Endometrial microvascular endothelial cells (primary cell): ENCODE measurements around the gene MYCBP. TPM values are rescaled to one million over a fixed set of nuclear protein-coding genes. Genes with fewer than 3 reads are reported as not detected.
"Not testable (repeated sequence)": the region's sequence is repeated elsewhere in the genome, so short reads cannot be mapped to it uniquely, and the experiment has no call there.

ENCODE experiments used
- in situ Hi-C: cut with HindIII; loops from 2 replicates; pipeline ENCODE4 v1.10.0; 2017; ENCODE audit warnings: low sequenced_read_pairs, low pct_unique_long_range_greater_than_20kb; ENCODE audit errors: inconsistent ontology term
- total RNA-seq: library from RNA; depleted of rRNA; stranded (reverse); fragments of >200 nt; gene quantifications from one replicate; pipeline ENCODE4 v1.2.3, GENCODE V29; 2015; ENCODE audit errors: inconsistent ontology term

Gene MYCBP
- total RNA-seq, 1 donor from 2014 or later, result 23.0 TPM

DNA sequence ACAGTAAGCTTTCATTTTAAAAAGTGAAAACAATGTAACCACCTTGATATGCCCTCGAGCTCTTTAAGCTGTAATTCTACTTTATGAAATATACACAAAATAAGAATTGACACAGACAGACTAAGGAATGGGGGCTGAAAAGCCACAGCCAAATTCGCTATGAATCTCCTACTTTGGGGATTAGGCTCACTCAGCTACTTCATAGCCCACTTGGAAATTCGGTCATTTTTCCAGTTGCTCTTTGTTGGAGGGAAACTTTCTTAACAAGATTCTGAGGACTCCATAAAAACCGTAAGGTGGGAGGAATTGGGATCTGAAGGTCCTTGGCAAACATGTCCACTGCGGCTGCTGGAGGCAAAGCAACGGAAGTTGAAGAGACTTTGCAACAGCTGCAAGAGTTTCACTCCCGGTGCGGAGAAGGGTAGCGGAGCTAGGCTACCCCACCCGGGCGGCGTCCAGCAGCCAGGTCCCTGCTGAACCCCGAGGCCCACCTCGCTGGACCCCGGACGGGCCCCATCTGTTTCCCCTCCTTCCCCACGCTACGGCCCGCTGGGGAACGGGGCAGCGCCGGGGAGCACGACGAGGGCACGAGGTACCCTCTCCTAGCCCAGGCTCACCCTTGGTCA is 634 bp downstream of the MYCBP start:
- in situ Hi-C loops, result no loop called here

DNA sequence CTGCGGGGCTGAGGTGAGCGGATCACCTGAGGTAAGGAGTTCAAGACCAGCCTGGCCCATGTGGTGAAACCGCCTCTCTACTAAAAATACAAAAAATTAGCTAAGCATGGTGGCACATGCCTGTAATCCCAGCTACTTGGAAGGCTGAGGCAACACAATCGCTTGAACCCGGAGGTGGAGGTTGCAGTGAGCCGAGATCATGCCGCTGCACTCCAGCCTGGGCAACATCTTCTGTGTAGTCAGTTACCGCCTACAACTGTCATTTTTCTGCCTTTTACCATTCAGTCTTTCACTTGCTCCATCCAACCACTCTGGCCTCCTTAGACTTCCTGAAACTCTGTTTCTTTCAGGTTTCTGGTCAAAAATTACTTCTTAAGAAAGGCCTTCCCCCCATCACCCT is 2.2 kb downstream of the MYCBP start:
- in situ Hi-C loops, result no loop called here

DNA sequence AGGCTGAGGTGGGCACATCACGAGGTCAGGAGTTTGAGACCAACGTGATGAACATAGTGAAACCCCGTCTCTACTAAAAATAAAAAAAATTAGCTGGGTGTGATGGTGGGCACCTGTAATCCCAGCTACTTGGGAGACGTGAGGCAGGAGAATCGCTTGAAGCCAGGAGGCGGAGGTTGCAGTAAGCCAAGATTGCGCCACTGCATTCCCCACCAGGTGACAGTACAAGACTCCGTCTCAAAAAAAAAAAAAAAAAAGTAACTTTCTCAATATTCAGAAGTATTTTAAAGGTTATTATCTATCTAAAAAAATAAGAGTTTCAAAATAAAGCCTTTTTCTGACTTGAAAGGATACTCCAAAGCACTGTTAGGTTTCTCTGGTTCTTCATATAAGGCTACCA is 5.9 kb downstream of the MYCBP start:
- in situ Hi-C loops, result no loop called here

DNA sequence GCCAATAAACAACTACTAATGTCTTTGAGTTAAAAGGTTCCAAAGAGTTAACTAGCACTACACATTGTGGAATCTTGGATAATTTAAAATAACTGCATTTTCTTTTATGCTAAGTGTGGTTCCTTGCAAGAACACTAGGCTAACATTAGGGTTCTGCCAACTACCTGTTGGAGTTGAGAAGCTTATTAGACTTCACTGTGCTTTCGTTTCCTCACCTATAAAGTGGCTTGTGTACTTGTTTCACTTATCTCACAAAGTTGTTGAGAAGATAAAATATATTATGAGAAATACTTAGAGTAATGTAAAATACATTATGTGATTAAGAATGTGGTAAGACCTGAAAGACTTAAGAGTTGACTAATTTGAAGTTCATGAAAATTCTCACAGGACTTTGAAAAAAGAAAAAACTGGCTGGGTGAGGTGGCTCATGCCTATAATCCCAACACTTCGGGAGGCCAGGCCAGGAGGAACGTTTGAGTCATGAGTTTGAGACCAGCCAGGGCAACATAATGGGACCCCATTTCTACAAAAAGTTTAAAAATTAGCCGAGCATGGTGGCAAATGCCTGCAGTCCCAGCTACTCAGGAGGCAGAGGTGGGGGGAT is 7.9 kb downstream of the MYCBP start:
- in situ Hi-C loops, result no loop called here

DNA sequence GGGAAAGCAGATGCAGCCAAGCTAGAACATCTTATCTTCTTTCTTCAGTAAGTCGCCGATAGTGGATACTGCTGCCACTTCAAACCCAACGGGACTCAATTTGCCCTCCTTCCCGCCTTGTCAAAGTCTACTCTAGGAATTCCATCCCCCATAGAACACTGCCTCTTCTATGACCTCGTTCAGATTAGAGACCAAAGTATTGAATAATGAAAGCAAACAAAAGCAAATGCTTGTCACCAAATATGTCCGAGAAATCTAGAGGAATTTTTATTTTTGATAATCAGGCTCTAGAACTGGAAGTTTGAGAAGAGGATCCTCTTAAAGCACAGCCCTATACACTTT is 12.7 kb downstream of the MYCBP start:
- in situ Hi-C loops, result no loop called here

DNA sequence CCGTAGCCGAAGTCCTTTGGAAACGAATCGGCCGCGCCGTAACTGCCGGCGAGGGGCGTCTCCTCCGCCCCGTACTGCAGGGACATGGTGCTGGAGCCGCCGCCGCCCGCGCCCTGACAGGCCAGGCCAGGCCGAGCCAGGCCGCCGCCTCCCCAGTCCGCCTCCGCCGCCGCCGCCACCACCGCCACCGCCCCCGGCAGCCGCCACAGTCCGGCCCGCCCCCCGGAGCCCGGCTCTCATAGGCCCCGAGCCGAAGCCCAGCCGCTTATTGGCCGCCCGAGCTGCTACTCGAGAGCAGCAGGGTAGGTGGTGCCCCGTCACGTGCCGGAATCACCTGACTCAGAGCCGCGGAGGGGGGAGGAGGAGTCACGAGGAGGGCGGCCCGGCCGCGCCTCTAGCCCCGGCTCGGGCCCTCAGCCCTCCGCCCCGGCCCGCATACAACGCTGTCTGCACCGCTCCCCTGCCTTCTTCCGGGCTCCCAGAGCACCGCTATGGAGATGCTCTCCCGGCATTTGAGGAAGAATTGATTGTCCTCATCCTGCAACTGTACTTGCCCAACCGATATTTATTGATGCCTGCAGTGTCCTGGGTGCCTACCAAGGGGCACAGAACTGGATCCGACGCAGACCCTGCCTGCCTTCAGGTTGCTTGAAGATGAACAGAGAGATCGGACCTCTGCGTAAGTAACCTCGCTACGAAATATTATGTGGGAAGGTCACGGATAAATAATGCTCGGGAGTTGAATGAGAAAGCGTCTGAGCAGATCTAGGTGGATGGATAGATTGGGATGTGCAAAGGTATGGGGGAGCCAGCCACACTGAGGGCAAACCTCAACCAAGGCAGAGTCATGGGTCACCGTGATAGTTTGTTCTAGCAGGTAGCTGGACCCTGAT is 13.3 kb downstream of the MYCBP start, which contains the start of gene RRAGC:
Gene RRAGC (minus strand): TSS at position 212 of the 893 bp plus-strand sequence. CDS start 126 bp downstream, at position 86.
- in situ Hi-C loops, result no loop called here

DNA sequence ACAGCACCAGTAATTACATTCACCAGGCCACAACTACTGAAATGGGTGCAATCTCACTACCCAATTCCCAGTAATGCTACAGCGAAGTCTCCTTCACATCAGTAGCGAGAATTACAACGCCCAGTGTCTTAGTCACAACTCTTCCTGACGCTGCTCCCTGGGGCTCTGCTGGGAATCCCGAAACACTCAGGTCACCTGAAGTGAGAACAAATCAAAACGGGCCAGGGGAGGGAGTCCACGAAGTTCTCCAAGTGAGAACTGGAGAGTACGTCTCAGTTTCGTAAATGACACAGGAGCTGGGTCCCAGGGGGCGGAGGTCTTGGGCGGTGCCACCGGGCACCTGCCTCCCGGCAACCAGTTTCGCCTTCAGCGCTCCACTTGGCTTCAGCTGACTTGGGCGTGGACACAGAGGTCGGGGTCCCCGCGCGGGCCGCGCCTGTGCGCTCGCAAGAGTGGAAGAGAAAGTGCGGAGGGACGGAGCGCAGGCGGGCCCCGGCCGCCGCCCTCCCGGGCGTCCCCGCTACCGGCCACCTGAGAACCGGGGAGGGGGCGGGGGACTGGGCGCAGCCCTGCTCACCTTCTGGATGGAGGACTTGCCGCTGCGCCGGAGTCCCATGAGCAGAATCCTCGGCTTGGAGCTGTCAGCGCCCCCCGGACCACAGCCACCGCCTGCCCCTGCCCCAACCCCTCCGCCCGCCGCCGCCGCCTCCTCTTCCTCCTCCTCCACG is 14.2 kb downstream of the MYCBP start:
- in situ Hi-C loops, result no loop called here

DNA sequence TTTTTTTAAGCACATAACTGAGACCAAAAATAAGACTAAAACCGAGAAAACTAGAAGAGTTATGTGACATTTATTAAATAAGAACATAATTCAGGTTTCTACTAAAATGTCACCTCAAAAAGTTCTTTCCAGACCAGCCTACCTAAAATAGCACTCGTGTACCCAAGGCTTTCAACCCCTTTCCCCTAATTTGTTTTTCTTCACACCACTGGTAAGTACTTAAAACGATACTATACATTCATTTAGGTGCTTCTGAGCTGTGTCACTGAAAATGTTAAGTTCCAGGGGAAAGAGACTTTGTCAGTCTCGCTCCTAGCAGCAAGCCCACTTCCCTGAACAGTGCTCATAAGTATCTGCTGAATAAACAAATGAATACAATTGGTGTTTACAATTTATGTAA is 20.4 kb downstream of the MYCBP start:
- in situ Hi-C loops, result no loop called here

DNA sequence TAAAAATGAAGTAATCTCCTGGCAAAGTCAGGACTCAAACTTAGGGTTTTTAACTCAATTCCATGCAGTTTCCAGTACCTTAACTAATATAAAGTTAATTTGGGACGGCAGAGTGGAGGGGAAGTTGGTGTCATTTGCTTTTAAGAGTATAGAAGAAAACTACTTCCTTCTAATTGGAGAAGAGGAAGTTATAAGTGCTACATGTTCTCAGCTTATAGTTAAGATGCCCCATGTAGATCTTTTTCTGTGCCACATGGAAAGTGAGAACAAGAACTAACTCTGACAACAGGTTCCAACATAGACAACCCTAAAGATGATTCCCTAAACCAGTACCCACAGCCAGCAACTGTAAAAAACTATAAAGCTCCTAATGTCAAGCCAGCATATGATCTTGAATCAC is 25.1 kb downstream of the MYCBP start:
- in situ Hi-C loops, result no loop called here

DNA sequence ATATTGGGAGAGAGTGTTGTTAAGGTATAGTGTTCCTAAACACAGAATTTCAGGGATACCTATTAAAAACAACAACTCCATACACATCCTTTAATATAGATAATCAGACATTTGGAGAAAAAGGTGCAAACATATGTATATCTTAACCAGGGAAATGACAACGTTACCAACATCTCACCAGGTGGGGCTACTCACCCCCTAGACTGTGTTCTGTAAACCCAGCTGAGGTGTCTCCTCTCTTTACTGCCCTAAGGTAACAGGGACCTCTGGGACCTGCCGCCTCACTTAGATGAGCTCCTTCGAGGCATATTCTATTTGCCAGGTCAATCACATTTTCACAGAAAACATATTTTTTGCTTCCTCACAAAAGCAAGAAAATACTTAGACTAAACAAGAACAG is 26.9 kb downstream of the MYCBP start:
- in situ Hi-C loops, result no loop called here

DNA sequence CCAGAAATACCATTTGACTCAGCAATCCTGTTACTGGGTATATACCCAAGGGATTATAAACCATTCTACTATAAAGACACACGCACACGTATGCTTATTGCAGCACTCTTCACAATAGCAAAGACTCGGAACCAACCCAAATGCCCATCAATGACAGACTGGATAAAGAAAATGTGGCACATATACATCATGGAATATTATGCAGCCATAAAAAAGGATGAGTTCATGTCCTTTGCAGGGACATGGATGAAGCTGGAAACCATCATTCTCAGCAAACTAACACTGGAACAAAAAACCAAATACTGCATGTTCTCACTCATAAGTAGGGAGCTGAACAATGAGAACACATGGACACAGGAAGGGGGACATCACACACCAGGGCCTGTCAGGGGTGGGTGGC is 28.1 kb downstream of the MYCBP start:
- in situ Hi-C loops, result not testable (repeated sequence)

DNA sequence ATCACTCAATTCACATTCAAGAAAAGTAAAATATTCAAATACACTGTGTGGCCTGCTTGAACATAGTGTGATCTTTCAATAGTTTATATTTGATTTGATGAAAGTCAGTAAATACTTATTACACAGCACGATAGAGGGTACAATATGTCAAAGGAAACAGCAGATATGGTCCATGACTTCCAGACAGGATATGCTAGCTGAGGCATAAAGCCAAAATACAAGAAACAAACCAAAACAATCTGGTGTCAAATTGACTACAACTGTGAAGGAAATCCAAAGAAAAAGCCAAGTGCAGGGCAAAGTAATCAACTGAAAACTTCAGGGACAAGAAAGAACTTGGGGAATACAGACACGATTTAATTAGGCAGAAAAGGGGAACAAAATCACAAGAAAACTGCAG is 32.9 kb downstream of the MYCBP start:
- in situ Hi-C loops, result no loop called here

DNA sequence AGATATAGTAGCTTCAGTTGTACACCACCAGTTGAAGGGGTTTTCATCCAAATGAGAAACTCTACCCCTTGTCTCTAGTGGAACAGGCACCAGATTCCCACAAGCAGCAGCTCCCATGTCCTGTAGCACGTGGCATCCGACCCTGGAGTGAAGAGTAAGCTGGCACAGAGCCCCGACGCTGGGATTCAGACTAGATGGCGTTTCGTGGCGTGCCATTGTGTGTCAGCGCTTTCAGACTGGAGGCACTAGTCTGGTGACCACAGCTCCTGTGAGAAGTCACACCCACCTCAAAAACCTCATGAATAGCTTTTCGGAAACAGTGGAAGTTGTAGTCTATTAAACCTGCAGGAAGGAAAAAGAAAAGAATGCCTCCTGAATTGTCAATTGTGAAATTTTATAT is 33.8 kb downstream of the MYCBP start:
- in situ Hi-C loops, result no loop called here

DNA sequence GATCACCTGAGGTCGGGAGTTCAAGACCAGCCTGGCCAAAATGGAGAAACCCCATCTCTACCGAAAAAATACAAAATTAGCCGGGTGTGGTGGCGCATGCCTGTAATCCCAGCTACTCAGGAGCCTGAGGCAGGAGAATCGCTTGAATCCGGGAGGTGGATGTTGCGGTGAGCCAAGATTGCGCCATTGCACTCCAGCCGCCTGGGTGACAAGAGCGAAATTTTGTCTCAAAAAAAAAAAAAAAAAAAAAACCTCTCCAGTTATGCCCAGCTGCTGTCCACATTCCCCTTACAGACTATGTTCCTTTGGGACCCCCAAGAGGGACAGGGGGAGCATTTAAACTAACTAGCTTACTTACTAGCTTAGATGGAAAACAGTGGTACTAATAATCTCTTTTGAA is 36.8 kb downstream of the MYCBP start:
- in situ Hi-C loops, result not testable (repeated sequence)

DNA sequence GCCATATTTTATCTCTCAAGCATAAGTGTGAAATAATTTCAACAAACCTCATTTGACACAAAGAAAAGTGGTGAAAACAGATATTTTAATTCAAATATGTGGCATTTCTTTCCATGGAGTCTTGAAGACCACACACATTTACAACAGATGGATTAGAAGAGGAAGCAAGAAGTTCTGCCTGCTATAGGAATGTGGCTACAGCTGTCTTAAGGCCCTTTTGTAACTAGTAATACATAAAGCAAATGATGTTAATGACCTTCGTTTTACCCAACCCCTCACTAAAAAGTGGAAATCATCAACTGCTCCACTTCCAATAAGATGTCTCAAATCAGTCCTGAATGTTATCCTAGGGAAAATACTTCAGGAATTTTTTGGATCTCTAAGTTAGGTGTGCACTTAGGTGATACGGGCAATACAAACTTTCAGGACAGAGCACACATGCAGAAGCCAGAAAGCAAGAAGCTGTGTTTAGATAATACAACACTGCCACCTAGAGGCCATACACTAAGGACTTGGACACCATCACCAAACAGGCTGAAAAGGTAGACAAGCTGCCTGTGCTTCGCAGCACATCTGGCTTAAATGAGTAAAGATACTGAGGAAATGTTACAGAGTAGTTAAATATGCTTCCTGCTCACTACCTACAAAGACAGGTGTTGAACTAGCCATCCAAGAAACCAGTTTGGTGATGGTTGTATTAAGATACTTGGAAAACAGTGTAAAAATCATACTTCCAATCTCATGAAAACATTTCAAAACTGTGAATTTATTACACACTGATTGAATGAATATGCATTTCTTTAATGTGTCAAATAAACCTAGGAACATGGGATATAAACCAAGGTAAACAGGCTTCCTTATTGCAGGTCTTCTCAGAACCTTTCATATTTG is 38.0 kb downstream of the MYCBP start:
- in situ Hi-C loops, result no loop called here

DNA sequence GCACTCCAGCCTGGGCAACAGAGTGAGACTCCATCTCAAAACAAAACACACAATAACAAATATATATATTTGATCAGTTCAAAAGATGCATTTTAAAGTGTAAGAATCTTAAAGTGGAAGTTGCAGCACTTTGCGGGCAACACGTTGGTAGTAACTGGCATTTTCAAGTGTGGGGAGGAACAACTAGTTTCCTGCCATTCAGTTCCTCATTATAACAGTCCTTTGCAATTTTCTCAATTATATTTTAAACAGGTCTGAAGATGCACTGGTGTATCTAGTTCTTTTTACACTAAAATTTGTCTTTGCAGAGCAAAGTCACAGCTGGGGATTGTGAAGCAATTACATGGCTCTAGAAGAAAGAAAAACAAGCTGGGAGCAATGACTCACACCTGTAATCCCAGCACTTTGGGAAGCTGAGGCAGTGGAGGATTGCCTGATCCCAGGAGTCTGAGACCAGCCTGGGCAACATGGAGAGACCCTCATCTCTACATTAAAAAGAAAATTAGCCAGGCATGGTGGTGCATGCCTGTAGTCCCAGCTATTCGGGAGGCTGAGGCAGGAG is 38.8 kb downstream of the MYCBP start:
- in situ Hi-C loops, result no loop called here

DNA sequence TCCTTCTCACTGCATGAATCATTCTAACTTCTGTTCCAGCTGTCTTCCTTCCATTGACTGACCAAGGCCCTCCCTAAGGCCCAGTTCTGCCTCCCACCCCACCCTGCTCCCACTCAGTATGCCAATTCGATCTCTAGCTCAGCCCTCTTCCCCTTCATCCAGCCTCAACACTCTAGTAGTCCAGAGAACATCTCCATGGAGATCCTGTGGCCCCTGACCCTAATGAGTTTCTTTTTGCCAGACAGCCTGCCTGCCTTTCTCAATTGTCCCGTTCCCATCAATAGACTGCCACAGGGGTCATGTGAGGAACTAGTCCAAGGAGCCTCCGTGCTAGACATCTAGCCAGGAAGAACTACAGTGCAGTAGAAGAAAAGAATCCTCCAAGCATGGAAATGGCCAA is 40.0 kb downstream of the MYCBP start:
- in situ Hi-C loops, result no loop called here

DNA sequence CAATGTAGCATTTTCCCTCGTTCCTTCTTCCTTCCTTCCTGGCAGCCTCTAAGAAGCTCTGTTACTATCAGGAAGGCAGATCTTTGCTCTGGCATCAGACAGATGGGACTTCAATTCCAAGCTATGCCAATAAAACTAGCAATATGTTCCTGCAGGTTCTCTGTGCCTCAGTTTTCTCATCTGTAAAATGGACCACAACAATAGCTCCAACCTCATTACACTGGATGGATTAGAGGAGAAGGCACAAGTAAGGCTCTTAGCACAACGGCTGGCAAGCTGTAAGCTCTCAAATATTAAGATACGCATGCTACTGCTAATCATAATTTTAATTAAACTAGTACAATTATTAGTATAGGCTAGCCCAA is 40.8 kb downstream of the MYCBP start:
- in situ Hi-C loops, result no loop called here
